Testis (tissue), 2 donors: ENCODE measurements around the gene RIC8B.

Experiments
- POLR2A ChIP-seq: fragments of 450-650 bp; IDR thresholded peaks from one replicate; pipeline ENCODE4 v1.6.1; 2017; ENCODE audit warnings: antibody characterized with exemption, mild to moderate bottlenecking, moderate library complexity
- TF ChIP-seq, protein P1 (sequence below), 3 experiments: fragments of 450-650 bp in 2 of 3; fragments of 200-600 bp in 1 of 3; sonication (generic) in 1 of 3; IDR thresholded peaks; one replicate each; pipeline ENCODE4 v1.5.1; 2016 to 2019; ENCODE audit warnings: antibody characterized with exemption in 3 of 3, mild to moderate bottlenecking in 2 of 3, moderate library complexity in 1 of 3

DNA sequence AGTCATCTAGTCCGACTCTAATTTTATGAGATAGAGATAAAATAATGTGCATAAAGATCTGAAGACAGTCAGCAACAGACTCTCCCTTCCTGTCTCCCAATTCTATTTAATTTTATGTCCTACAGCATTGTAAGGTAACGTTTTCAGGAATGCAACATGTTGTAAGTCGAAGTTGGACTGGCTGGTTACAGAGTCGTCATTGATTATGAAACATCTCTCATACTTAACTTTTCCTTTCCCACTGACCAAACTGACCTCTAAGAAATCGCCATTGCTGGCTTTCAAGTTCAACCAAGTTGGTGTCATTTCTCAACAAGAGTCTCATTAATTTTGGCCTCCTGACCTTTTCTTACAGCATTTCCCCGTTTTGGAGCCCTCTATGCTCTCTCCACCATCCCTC lies 4.9 kb upstream of the RIC8B start:
- TF ChIP-seq, protein P1, sequence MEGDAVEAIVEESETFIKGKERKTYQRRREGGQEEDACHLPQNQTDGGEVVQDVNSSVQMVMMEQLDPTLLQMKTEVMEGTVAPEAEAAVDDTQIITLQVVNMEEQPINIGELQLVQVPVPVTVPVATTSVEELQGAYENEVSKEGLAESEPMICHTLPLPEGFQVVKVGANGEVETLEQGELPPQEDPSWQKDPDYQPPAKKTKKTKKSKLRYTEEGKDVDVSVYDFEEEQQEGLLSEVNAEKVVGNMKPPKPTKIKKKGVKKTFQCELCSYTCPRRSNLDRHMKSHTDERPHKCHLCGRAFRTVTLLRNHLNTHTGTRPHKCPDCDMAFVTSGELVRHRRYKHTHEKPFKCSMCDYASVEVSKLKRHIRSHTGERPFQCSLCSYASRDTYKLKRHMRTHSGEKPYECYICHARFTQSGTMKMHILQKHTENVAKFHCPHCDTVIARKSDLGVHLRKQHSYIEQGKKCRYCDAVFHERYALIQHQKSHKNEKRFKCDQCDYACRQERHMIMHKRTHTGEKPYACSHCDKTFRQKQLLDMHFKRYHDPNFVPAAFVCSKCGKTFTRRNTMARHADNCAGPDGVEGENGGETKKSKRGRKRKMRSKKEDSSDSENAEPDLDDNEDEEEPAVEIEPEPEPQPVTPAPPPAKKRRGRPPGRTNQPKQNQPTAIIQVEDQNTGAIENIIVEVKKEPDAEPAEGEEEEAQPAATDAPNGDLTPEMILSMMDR (IDR thresholded peaks at IDR 0.05), result no peak
- no peak for TF ChIP-seq POLR2A
